Measurements from ENCODE around the gene CT83.

DNA sequence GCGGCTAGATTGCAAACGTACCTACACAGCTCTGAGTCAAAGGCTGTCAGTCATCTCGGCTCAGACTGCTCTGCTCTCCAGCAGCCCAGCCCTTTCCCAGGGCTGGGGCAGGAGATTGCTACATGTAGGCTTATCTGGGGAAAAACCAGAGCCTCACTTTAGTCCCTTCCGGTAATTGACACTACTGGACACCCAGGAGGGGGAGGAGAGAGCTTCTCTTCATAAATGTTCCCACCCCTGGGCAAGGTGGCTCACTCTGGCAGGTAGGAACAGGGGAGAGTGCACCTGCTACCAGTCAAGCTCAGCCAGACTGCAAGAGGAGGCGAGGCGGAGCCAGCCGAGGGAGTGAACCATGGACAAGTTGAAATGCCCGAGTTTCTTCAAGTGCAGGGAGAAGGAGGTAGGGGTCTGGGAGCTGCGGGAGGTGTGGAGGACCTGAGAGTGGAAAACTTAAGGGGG is 26.4 kb downstream of the CT83 start, which contains the start of gene SLC6A14:
- TF ChIP-seq, protein P1, sequence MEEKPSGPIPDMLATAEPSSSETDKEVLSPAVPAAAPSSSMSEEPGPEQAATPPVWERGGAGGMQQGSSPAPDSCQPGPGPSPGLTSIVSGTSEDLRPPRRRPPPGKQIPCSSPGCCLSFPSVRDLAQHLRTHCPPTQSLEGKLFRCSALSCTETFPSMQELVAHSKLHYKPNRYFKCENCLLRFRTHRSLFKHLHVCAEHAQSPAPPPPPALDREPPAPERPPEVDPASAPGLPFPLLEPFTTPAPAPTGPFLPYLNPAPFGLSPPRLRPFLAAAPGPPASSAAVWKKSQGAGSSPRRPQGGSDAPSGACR (CRISPR knock-in tag; IDR thresholded peaks at IDR 0.05): no peak
- TF ChIP-seq, protein P2, sequence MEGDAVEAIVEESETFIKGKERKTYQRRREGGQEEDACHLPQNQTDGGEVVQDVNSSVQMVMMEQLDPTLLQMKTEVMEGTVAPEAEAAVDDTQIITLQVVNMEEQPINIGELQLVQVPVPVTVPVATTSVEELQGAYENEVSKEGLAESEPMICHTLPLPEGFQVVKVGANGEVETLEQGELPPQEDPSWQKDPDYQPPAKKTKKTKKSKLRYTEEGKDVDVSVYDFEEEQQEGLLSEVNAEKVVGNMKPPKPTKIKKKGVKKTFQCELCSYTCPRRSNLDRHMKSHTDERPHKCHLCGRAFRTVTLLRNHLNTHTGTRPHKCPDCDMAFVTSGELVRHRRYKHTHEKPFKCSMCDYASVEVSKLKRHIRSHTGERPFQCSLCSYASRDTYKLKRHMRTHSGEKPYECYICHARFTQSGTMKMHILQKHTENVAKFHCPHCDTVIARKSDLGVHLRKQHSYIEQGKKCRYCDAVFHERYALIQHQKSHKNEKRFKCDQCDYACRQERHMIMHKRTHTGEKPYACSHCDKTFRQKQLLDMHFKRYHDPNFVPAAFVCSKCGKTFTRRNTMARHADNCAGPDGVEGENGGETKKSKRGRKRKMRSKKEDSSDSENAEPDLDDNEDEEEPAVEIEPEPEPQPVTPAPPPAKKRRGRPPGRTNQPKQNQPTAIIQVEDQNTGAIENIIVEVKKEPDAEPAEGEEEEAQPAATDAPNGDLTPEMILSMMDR (CRISPR knock-in tag; IDR thresholded peaks at IDR 0.05): no peak

Measured in HepG2 (cell line).